Endothelial cell of umbilical vein (primary cell): Measurements from ENCODE around the gene MAML2. TPM values are rescaled to one million over a fixed set of nuclear protein-coding genes. Genes with fewer than 3 reads are reported as not detected.

Experiments
- BruUV-seq: library from RNA; stranded (reverse); fragments of 400-500 nt; replicated peaks from 2 replicates; lab custom pipeline; 2021; lab: Mats Ljungman, UMichigan
- CTCF ChIA-PET: fragments of 300-600, 350-600 bp; sonication (Branson Sonifier 250); formaldehyde crosslinking; loops from one replicate; lab custom pipeline; 2021; ENCODE audit warnings: antibody characterized with exemption, inconsistent platforms; lab: Charles Lee
- POLR2A ChIA-PET: fragments of 300-600, 350-600 bp; sonication (Branson Sonifier 250); formaldehyde crosslinking; loops from one replicate; lab custom pipeline; 2021; ENCODE audit warnings: antibody characterized with exemption, inconsistent platforms; lab: Charles Lee
- DNase-seq: peaks from one replicate; pipeline ENCODE4 v3.0.0-alpha.2; 2011; ENCODE audit warnings: low read depth, low spot score
- FAIRE-seq: peaks from 2 replicates; lab custom pipeline; 2011; peaks lifted over from hg19 to GRCh38; lab: Jason Lieb, UNC
- H2AFZ ChIP-seq: 2 replicates; pipeline ENCODE4 v1.6.0; 2012; ENCODE audit warnings: low read depth, low read length, control low read depth, inconsistent platforms
- H3K27ac ChIP-seq: 2 replicates; pipeline ENCODE4 v1.5.1; 2011; ENCODE audit warnings: low read depth, mild to moderate bottlenecking, control low read depth, low read length, moderate library complexity; ENCODE audit not compliant: insufficient read depth
- H3K27me3 ChIP-seq, 2 experiments: 2 replicates each; pipeline versions ENCODE4 v1.6.0 to v1.6.1; 2011; ENCODE audit warnings: low read length in 2 of 2, mixed read lengths in 1 of 2; ENCODE audit not compliant: control insufficient read depth in 2 of 2, insufficient read depth in 2 of 2
- H3K36me3 ChIP-seq, 2 experiments: 2 replicates in 1 of 2; 3 replicates in 1 of 2; pipeline ENCODE4 v1.5.1; 2011; ENCODE audit warnings: low read length in 2 of 2, mild to moderate bottlenecking in 1 of 2, moderate library complexity in 1 of 2; ENCODE audit not compliant: control insufficient read depth in 2 of 2, insufficient read depth in 2 of 2; ENCODE audit errors: extremely low read depth in 1 of 2
- H3K4me1 ChIP-seq: 3 replicates; pipeline ENCODE4 v1.5.1; 2011; ENCODE audit warnings: mild to moderate bottlenecking, low read length; ENCODE audit not compliant: control insufficient read depth, insufficient read depth; ENCODE audit errors: extremely low read depth
- H3K4me2 ChIP-seq: 2 replicates; pipeline ENCODE4 v1.6.1; 2011; ENCODE audit warnings: low read length, control low read depth, mixed read lengths; ENCODE audit not compliant: insufficient read depth
- H3K4me3 ChIP-seq, 3 experiments: fragments of 200-600 bp in 1 of 3; sonication (generic), shearing (Covaris generic) in 1 of 3; replicated peaks in 1 of 3; 2 replicates each; pipeline ENCODE4 v1.5.1; 2011 to 2016; ENCODE audit warnings: control low read depth in 3 of 3, low read length in 3 of 3, mild to moderate bottlenecking in 2 of 3, inconsistent platforms in 1 of 3, low read depth in 1 of 3, moderate library complexity in 1 of 3; ENCODE audit not compliant: insufficient read depth in 1 of 3
- H3K79me2 ChIP-seq: 2 replicates; pipeline ENCODE4 v1.6.0; 2012; ENCODE audit warnings: low read length, inconsistent platforms; ENCODE audit not compliant: control insufficient read depth, insufficient read depth
- H3K9ac ChIP-seq: replicated peaks from 2 replicates; pipeline ENCODE3; 2011; ENCODE audit warnings: low read length, control low read depth; ENCODE audit not compliant: insufficient read depth; ENCODE audit errors: extremely low read depth
- H3K9me1 ChIP-seq: replicated peaks from 3 replicates; pipeline ENCODE4 v1.6.0; 2011; ENCODE audit warnings: mild to moderate bottlenecking, low read length; ENCODE audit not compliant: control insufficient read depth, insufficient read depth; ENCODE audit errors: extremely low read depth
- H3K9me3 ChIP-seq: replicated peaks from 2 replicates; pipeline ENCODE4 v1.5.1; 2012; ENCODE audit warnings: low read length, inconsistent platforms; ENCODE audit not compliant: control insufficient read depth, insufficient read depth
- H4K20me1 ChIP-seq: replicated peaks from 2 replicates; pipeline ENCODE3; 2011; ENCODE audit warnings: mild to moderate bottlenecking, low read length; ENCODE audit not compliant: control insufficient read depth, insufficient read depth; ENCODE audit errors: extremely low read depth
- CTCF ChIP-seq, 2 donors: IDR thresholded peaks; 1 replicate in 1 of 2; 2 replicates in 1 of 2; pipeline ENCODE4 v1.5.1; 2011; ENCODE audit warnings: low read length in 2 of 2, mild to moderate bottlenecking in 2 of 2, moderate library complexity in 2 of 2, control low read depth in 1 of 2, inconsistent platforms in 1 of 2, low read depth in 1 of 2; ENCODE audit not compliant: insufficient read depth in 1 of 2; ENCODE audit errors: extremely low read depth in 1 of 2
- EZH2 ChIP-seq: IDR thresholded peaks from 2 replicates; pipeline ENCODE4 v1.6.1; 2012; ENCODE audit warnings: borderline replicate concordance, low read depth, mild to moderate bottlenecking, moderate library complexity, low read length, inconsistent platforms; ENCODE audit not compliant: severe bottlenecking
- FOS ChIP-seq: IDR thresholded peaks from 2 replicates; pipeline ENCODE4 v1.6.1; 2011; ENCODE audit warnings: mild to moderate bottlenecking, low read length, moderate library complexity, borderline replicate concordance; ENCODE audit not compliant: insufficient read depth
- GATA2 ChIP-seq: IDR thresholded peaks from 2 replicates; pipeline ENCODE4 v1.7.0; 2011; ENCODE audit warnings: low read depth, mild to moderate bottlenecking, moderate library complexity, mixed read lengths, low read length; ENCODE audit not compliant: insufficient read length, insufficient read depth
- JUN ChIP-seq: IDR thresholded peaks from 2 replicates; pipeline ENCODE4 v1.6.1; 2011; ENCODE audit warnings: borderline replicate concordance, low read depth; ENCODE audit not compliant: insufficient read length, insufficient read depth
- MAX ChIP-seq: IDR thresholded peaks from 2 replicates; pipeline ENCODE4 v1.6.1; 2011; ENCODE audit not compliant: insufficient read depth, insufficient read length
- MYC ChIP-seq: IDR thresholded peaks from one replicate; pipeline ENCODE4 v1.6.1; 2011; ENCODE audit warnings: mild to moderate bottlenecking, low read depth, low read length
- POLR2A ChIP-seq: IDR thresholded peaks from 2 replicates; pipeline ENCODE4 v1.6.1; 2012; ENCODE audit warnings: low read depth, mild to moderate bottlenecking, control low read depth, low read length
- POLR2AphosphoS5 ChIP-seq: IDR thresholded peaks from 2 replicates; pipeline ENCODE4 v1.6.1; 2012; ENCODE audit warnings: low read depth, mild to moderate bottlenecking, control low read depth, low read length, moderate library complexity; ENCODE audit not compliant: insufficient read depth
- dilution Hi-C: fragments of 300-500 bp; cut with MboI; formaldehyde crosslinking; loops from one replicate; pipeline ENCODE4 v1.15.0; 2019; ENCODE audit warnings: low sequenced_read_pairs; ENCODE audit not compliant: extremely low pct_ligation_motif_present
- intact Hi-C: fragments of 100-400 bp; cut with micrococcal nuclease; formaldehyde crosslinking; loops from one replicate; pipeline ENCODE4 v1.10.0; 2022
- polyA plus RNA-seq, 4 experiments: library from polyadenylated mRNA; depleted of rRNA in 3 of 4; stranded (reverse) in 3 of 4; unstranded in 1 of 4; fragments of >200 nt; gene quantifications; 2 replicates each; pipeline versions ENCODE4 v1.2.1 to v1.2.3, GENCODE V29; 2011 to 2012; ENCODE audit warnings: missing spikeins in 1 of 4
- total RNA-seq: library from RNA; stranded (reverse); gene quantifications from 2 replicates; pipeline ENCODE4 v1.2.3, GENCODE V29; 2021

MAML2 gene
- total and polyA plus RNA-seq, 2 donors (not counting 3 experiments of a cell fraction or from before 2014, with no cell fraction given) = 12.4 to 16.8 TPM

GRCh38 chr11:96217206-96217605 is 125.8 kb downstream of the MAML2 start:
- Histone ChIP-seq H3K79me2 (peaks cover 2% of the 10 kb centered on the region), H3K4me2 (no peak overlapping the region), H3K27me3 (no peaks in the 10 kb centered on the region), H3K9me3 (no peaks in the 10 kb centered on the region), H3K27ac (no peak overlapping the region), H2AFZ (no peak overlapping the region), H3K4me3 (no peak overlapping the region), H3K4me1 (peaks cover 66% of the 10 kb centered on the region), H3K9me1 (no peaks in the 10 kb centered on the region), H4K20me1 (no peaks in the 10 kb centered on the region), H3K36me3 (no peaks in the 10 kb centered on the region), H3K9ac (no peak overlapping the region)
- no peak for DNase-seq
- TF ChIP-seq MAX (no peak), FOS (no peak), JUN (no peak), POLR2AphosphoS5 (no peak), CTCF (IDR thresholded peaks at IDR 0.05; ENCODE audit: extremely low read depth in 1 of 2, insufficient read depth in 1 of 2, low read depth in 1 of 2, low read length in 2 of 2) (no peak), MYC (no peak), POLR2A (no peak), GATA2 (no peak), EZH2 (no peak)
- intact Hi-C loops (no loop called here), dilution Hi-C loops (no loop called here)
- no peak for FAIRE-seq
- POLR2A ChIA-PET = no interaction called here
- CTCF ChIA-PET = interaction anchor here (1.2 kb wide), 1 partner anchor 381 kb away, joined by 3 read pairs; no protein-coding TSS in a partner anchor
- BruUV-seq = no TSS peak
